UCSD-AML1 (cell line): ENCODE data around the gene TBX22.
"Not testable (repeated sequence)": the region's sequence is repeated elsewhere in the genome, so short reads cannot be mapped to it uniquely, and the experiment has no call there.

Experiments used
- DNase-seq: peaks from one replicate; lab custom pipeline; 2025; ENCODE audit not compliant: unreplicated experiment; lab: John Stamatoyannopoulos, UW

TBX22 gene

GRCh38 chrX:80014141-80014940 lies at the start of gene TBX22:
TBX22 (plus strand) TSS chrX:80014753; CDS start chrX:80022270, 7,517 bp downstream.
- no peak for DNase-seq

GRCh38 chrX:79975605-79976004 lies 38.9 kb upstream of the TBX22 start:
- no peak for DNase-seq

- no peak for DNase-seq
Measured at GRCh38 chrX:80004458-80004857, 10.1 kb upstream of the TBX22 start.

- no peak for DNase-seq
Measured at GRCh38 chrX:80011522-80011921, 3.0 kb upstream of the TBX22 start.

GRCh38 chrX:80016182-80016581 lies 1.6 kb downstream of the TBX22 start:
- DNase-seq, result no peak

- DNase-seq, result no peak
Measured at GRCh38 chrX:80021621-80022020, 7.1 kb downstream of the TBX22 start.

- DNase-seq, result no peak
Measured at GRCh38 chrX:80022363-80023031, 7.9 kb downstream of the TBX22 start.

- DNase-seq, result no peak
Measured at GRCh38 chrX:80026116-80026515, 11.6 kb downstream of the TBX22 start.

- DNase-seq, result not testable (repeated sequence)
Measured at GRCh38 chrX:80066156-80066555, 51.6 kb downstream of the TBX22 start.

GRCh38 chrX:80075625-80076024 lies 61.1 kb downstream of the TBX22 start:
- not testable (repeated sequence) for DNase-seq
